Trophoblast cell (in vitro differentiated cells and primary cell): ENCODE data around the gene KISS1.

ENCODE experiments used
- DNase-seq, 2 donors: peaks; one replicate each; pipeline ENCODE4 v3.0.0-alpha.2; 2016
- H2AFZ ChIP-seq: 2 replicates; pipeline ENCODE4 v1.6.1; 2013; ENCODE audit warnings: low read length, moderate library complexity, mild to moderate bottlenecking; ENCODE audit not compliant: insufficient read depth, poor library complexity
- H2AK5ac ChIP-seq: 2 replicates; pipeline ENCODE4 v1.6.1; 2013; ENCODE audit warnings: mild to moderate bottlenecking, low read length
- H2BK120ac ChIP-seq: 2 replicates; pipeline ENCODE4 v1.6.1; 2013; ENCODE audit warnings: low read length, mild to moderate bottlenecking, moderate library complexity; ENCODE audit not compliant: insufficient read depth, poor library complexity
- H2BK12ac ChIP-seq: 2 replicates; pipeline ENCODE4 v1.6.1; 2013; ENCODE audit warnings: mild to moderate bottlenecking, low read length, moderate library complexity
- H2BK5ac ChIP-seq: 2 replicates; pipeline ENCODE4 v1.6.1; 2013; ENCODE audit warnings: low read length, low read depth, moderate library complexity, mild to moderate bottlenecking; ENCODE audit not compliant: poor library complexity
- H3K14ac ChIP-seq: 2 replicates; pipeline ENCODE4 v1.6.1; 2013; ENCODE audit warnings: mild to moderate bottlenecking, low read length
- H3K18ac ChIP-seq: 2 replicates; pipeline ENCODE4 v1.6.1; 2013; ENCODE audit warnings: mild to moderate bottlenecking, low read length
- H3K23ac ChIP-seq: 2 replicates; pipeline ENCODE4 v1.6.1; 2013; ENCODE audit warnings: low read length
- H3K27ac ChIP-seq: 2 replicates; pipeline ENCODE4 v1.5.1; 2013; ENCODE audit warnings: low read depth, mild to moderate bottlenecking, inconsistent platforms, low read length, moderate library complexity
- H3K27me3 ChIP-seq: 2 replicates; pipeline ENCODE4 v1.6.1; 2013; ENCODE audit warnings: inconsistent platforms, mild to moderate bottlenecking, low read length, moderate library complexity; ENCODE audit not compliant: insufficient read depth
- H3K36me3 ChIP-seq, 2 experiments: 1 replicate in 1 of 2; 2 replicates in 1 of 2; pipeline ENCODE4 v1.6.1; 2013; ENCODE audit warnings: low read length in 2 of 2, mild to moderate bottlenecking in 2 of 2, moderate library complexity in 1 of 2; ENCODE audit not compliant: insufficient read depth in 2 of 2, control insufficient read depth in 1 of 2
- H3K4ac ChIP-seq: 2 replicates; pipeline ENCODE4 v1.6.1; 2013; ENCODE audit warnings: low read depth, mild to moderate bottlenecking, low read length, moderate library complexity
- H3K4me1 ChIP-seq, 2 experiments: 1 replicate in 1 of 2; 2 replicates in 1 of 2; pipeline ENCODE4 v1.6.1; 2013; ENCODE audit warnings: low read length in 2 of 2, mild to moderate bottlenecking in 2 of 2, moderate library complexity in 1 of 2; ENCODE audit not compliant: insufficient read depth in 2 of 2, control insufficient read depth in 1 of 2
- H3K4me2 ChIP-seq: 2 replicates; pipeline ENCODE4 v1.6.1; 2013; ENCODE audit warnings: inconsistent platforms, mild to moderate bottlenecking, low read length, moderate library complexity
- H3K4me3 ChIP-seq: 2 replicates; pipeline ENCODE4 v1.5.1; 2013; ENCODE audit warnings: mild to moderate bottlenecking, low read depth, low read length, inconsistent platforms
- H3K79me1 ChIP-seq: one replicate; pipeline ENCODE4 v1.6.1; 2013; ENCODE audit warnings: low read length
- H3K79me2 ChIP-seq: 2 replicates; pipeline ENCODE4 v1.6.1; 2013; ENCODE audit warnings: low read length, mild to moderate bottlenecking; ENCODE audit not compliant: control insufficient read depth, insufficient read depth, poor library complexity
- H3K9ac ChIP-seq: 2 replicates; pipeline ENCODE4 v1.6.1; 2013; ENCODE audit warnings: mild to moderate bottlenecking, low read length
- H3K9me3 ChIP-seq: 2 replicates; pipeline ENCODE4 v1.6.1; 2013; ENCODE audit warnings: low read depth, mild to moderate bottlenecking, control low read depth, inconsistent platforms, low read length; ENCODE audit not compliant: insufficient read depth
- H4K12ac ChIP-seq: 2 replicates; pipeline ENCODE4 v1.6.1; 2013; ENCODE audit warnings: low read depth, mild to moderate bottlenecking, low read length, moderate library complexity
- H4K8ac ChIP-seq: 2 replicates; pipeline ENCODE4 v1.6.1; 2013; ENCODE audit warnings: low read depth, mild to moderate bottlenecking, low read length, moderate library complexity
- H4K91ac ChIP-seq: one replicate; pipeline ENCODE4 v1.6.1; 2013; ENCODE audit warnings: low read depth, mild to moderate bottlenecking, low read length, moderate library complexity
- WGBS: extraction: QIAGEN DNeasy Blood & Tissue Kit; methylation state at CpG from one replicate; pipeline ENCODE4 v1.1.7; 2013; ENCODE audit warnings: missing lambda C conversion rate; ENCODE audit not compliant: insufficient read length, insufficient coverage; ENCODE audit errors: extremely low coverage; 5-methylcytosine and 5-hydroxymethylcytosine counted together

Gene KISS1

DNA sequence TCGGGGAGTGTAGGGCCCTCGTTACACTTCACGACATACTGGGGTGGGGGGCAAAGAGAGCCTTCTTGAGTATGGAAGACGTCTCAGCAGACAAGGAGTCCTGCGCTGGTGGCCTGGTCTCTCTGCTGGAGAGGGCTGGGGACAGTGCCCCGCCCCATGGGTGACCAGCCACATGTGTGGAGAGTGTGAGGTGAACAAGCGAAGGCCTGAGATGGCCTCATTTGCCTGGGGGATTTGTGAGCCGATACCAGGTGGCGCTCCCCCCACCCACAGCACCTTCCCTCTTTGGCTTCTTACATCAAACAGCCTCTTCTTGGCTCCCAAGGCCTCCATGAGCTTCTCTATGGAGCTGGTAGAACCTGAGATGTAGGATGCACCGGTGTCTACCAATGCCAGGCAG lies 40.4 kb downstream of the KISS1 start:
- Histone ChIP-seq H3K9ac (no peak overlapping the region), H2BK5ac (no peak overlapping the region), H3K36me3 (no peaks in the 10 kb centered on the region), H2AFZ (no peak overlapping the region), H2BK12ac (no peak overlapping the region), H3K27ac (no peak overlapping the region), H3K4ac (no peak overlapping the region), H4K91ac (no peak overlapping the region), H3K4me3 (no peak overlapping the region), H3K23ac (no peak overlapping the region), H3K14ac (no peak overlapping the region), H3K79me1 (peaks cover 8% of the 10 kb centered on the region), H3K4me1 (peaks cover 4 to 8% of the 10 kb centered on the region in 2 experiments), H3K27me3 (no peaks in the 10 kb centered on the region), H4K8ac (no peak overlapping the region), H3K79me2 (peaks cover 3% of the 10 kb centered on the region), H2BK120ac (no peak overlapping the region), H4K12ac (no peak overlapping the region), H3K18ac (no peak overlapping the region), H3K9me3 (peaks cover 5% of the 10 kb centered on the region), H2AK5ac (no peak overlapping the region), H3K4me2 (no peak overlapping the region)
- no CpG with 5 or more reads among the region's 10 CpGs for WGBS
- no peak for DNase-seq

DNA sequence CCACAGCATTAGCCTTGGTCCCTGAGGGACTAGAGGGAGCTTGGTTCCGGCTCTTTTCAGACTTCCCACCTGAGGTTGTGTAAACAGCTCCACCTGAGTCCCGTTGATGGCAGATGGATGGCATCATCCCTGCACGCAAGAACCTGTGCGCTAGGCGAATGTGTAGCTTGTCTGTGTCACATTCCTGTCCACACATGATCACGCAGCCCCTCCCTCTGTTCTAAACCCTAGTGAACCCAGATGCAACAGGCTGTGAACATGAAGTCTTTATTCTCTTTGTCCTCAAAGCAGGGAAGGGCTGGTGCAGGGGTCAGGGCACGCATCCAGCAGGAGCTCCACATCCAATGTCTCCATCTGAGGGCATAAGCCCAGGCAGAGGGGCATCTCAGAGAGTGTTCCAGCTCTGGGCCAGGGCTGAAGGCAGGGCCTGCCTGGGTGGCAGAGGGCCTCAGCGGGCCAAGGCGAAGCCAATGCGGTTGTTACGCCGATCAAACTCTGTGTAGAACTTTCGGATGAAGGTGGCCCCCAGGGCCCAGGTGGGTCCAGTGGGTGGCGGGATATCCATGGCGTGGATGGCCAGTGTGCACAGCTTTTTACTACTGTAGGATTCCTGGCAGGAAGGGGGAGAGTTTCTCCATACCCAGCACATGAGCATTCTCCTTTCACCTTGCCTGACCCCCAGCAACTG lies 41.6 kb downstream of the KISS1 start:
- Histone ChIP-seq H3K4me2 (no peak overlapping the region), H4K12ac (no peak overlapping the region)
- no CpG with 5 or more reads among the region's 15 CpGs for WGBS

GRCh38 chr1:204153667-204154066 lies 42.6 kb downstream of the KISS1 start:
- H3K4me2 ChIP-seq: no peak overlapping the region
- H2BK12ac ChIP-seq: no peak overlapping the region
- no peak overlapping the region for H4K12ac ChIP-seq
- H2BK120ac ChIP-seq: no peak overlapping the region
- peaks cover 3% of the 10 kb centered on the region for H3K79me2 ChIP-seq
- no peak overlapping the region for H2AK5ac ChIP-seq
- WGBS: no CpG with 5 or more reads among the region's 5 CpGs
- peaks cover 4 to 8% of the 10 kb centered on the region in 2 experiments for H3K4me1 ChIP-seq
- no peak overlapping the region for H3K4ac ChIP-seq
- H3K9ac ChIP-seq: no peak overlapping the region
- no peak for DNase-seq
- H3K36me3 ChIP-seq: no peaks in the 10 kb centered on the region
- H4K8ac ChIP-seq: no peak overlapping the region
- H3K79me1 ChIP-seq: peaks cover 8% of the 10 kb centered on the region
- no peak overlapping the region for H3K14ac ChIP-seq
- H3K23ac ChIP-seq: no peak overlapping the region
- no peak overlapping the region for H3K18ac ChIP-seq
- H3K27me3 ChIP-seq: no peaks in the 10 kb centered on the region
- H2BK5ac ChIP-seq: no peak overlapping the region
- H3K4me3 ChIP-seq: no peak overlapping the region
- H3K27ac ChIP-seq: no peak overlapping the region
- no peak overlapping the region for H2AFZ ChIP-seq
- H4K91ac ChIP-seq: no peak overlapping the region
- H3K9me3 ChIP-seq: peaks cover 5% of the 10 kb centered on the region

More for the DNA sequence above, 41.6 kb downstream of the KISS1 start:
- no peak overlapping the region for H4K91ac ChIP-seq
- H2BK120ac ChIP-seq: no peak overlapping the region
- H3K14ac ChIP-seq: no peak overlapping the region
- H3K9ac ChIP-seq: no peak overlapping the region
- peaks cover 5% of the 10 kb centered on the region for H3K9me3 ChIP-seq
- H4K8ac ChIP-seq: no peak overlapping the region
- H3K23ac ChIP-seq: no peak overlapping the region
- H3K36me3 ChIP-seq: no peaks in the 10 kb centered on the region
- H3K79me2 ChIP-seq: peaks cover 3% of the 10 kb centered on the region
- H2BK12ac ChIP-seq: no peak overlapping the region
- no peak overlapping the region for H3K4ac ChIP-seq
- H2AK5ac ChIP-seq: no peak overlapping the region
- DNase-seq: no peak
- H3K27me3 ChIP-seq: no peaks in the 10 kb centered on the region
- H3K79me1 ChIP-seq: peaks cover 8% of the 10 kb centered on the region
- H2AFZ ChIP-seq: no peak overlapping the region
- H3K4me1 ChIP-seq: peaks cover 4 to 8% of the 10 kb centered on the region in 2 experiments
- no peak overlapping the region for H2BK5ac ChIP-seq
- H3K4me3 ChIP-seq: no peak overlapping the region
- no peak overlapping the region for H3K18ac ChIP-seq
- no peak overlapping the region for H3K27ac ChIP-seq

DNA sequence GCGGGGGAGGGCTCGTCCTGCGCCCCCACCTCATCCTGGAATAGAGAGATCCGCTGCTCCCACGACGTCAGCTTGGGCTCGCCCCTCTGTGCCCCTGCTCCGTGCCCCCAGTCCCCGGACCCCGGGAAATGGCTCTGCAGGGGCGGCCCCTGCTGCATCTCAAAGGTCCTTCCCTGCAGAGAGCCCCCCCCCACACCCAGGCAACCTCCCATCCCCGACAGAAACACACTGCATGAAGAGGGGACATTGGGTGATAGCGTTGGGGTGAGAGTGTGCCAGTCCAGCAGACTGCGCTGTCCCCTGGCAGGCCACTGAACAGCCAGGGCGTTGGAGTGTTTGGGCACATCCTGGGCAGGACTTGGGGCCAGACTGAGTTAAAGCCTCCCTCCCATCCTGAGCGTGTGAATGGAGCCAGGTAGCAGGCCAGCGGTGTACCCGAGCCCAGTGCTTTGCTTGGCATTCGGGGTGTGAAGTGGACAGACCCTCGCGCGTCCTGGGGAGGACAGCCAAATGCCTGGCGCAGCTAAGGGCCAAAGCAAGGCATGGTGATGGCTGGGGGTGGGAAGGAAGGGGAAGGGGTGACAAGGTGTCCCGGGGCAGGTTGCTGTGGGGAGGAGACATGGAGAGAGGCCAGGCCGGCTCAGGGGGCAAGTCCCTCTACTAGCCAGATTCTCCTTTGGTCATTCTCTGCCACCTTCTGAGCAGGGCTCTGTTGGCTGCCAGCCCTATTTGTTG lies 43.8 kb downstream of the KISS1 start:
- H3K79me1 ChIP-seq: peaks cover 8% of the 10 kb centered on the region
- DNase-seq: no peak
- peak overlapping the region; percentile 39 for H4K12ac ChIP-seq
- H3K27ac ChIP-seq: no peak overlapping the region
- H4K91ac ChIP-seq: peak overlapping the region; percentile 36
- no peaks in the 10 kb centered on the region for H3K27me3 ChIP-seq
- no peak overlapping the region for H2AK5ac ChIP-seq
- H3K79me2 ChIP-seq: peaks cover 3% of the 10 kb centered on the region
- H2BK12ac ChIP-seq: no peak overlapping the region
- H3K14ac ChIP-seq: no peak overlapping the region
- H3K4me2 ChIP-seq: peak overlapping the region; percentile 93
- peak overlapping the region; percentile 80 for H3K4me3 ChIP-seq
- peaks cover 4 to 8% of the 10 kb centered on the region in 2 experiments for H3K4me1 ChIP-seq
- H2BK5ac ChIP-seq: no peak overlapping the region
- H3K9me3 ChIP-seq: peaks cover 5% of the 10 kb centered on the region
- peak overlapping the region; percentile 80 for H2AFZ ChIP-seq
- no peak overlapping the region for H3K4ac ChIP-seq
- H3K23ac ChIP-seq: no peak overlapping the region
- peak overlapping the region; percentile 80 for H4K8ac ChIP-seq
- H3K9ac ChIP-seq: peak overlapping the region; percentile 67
- H3K18ac ChIP-seq: peak overlapping the region; percentile 22
- no peaks in the 10 kb centered on the region for H3K36me3 ChIP-seq
- no peak overlapping the region for H2BK120ac ChIP-seq
- WGBS: no CpG with 5 or more reads among the region's 25 CpGs
